ENCODE results near the gene PGM2. TPM values are rescaled to one million over a fixed set of nuclear protein-coding genes. Genes with fewer than 3 reads are reported as not detected.

PGM2 gene
- total and polyA plus RNA-seq, 10 of the 15 experiments (the other 5 are each of a cell fraction or from before 2014, with no cell fraction given): 11.9 to 41.7 (median 37.1) TPM

GRCh38 chr4:37893164-37893563 is 66.7 kb downstream of the PGM2 start:
- peak overlapping the region; percentile 44; the same call in 1 of the 2 replicates for H3K9ac ChIP-seq (ENCODE audit: control insufficient read depth, insufficient read depth, low read length)
- ChIA-PET SMC1A (ENCODE audit: uncharacterized antibody, unreplicated experiment) (interaction anchor here (0.6 to 2.8 kb wide), 10 partner anchors 10 to 210 kb away, joined by 3 to 12 read pairs (median 4); partner anchors contain the start of gene PGM2), CTCF (interaction anchor here (0.6 to 1.9 kb wide), 7 partner anchors 42 to 237 kb away, joined by 3 to 7 read pairs (median 3); no protein-coding TSS in a partner anchor), POLR2A (interaction anchor here (1.1 to 2.5 kb wide), 3 partner anchors 10 to 29 kb away, joined by 3 to 8 read pairs (median 4); no protein-coding TSS in a partner anchor), RAD21 (ENCODE audit: unreplicated experiment) (interaction anchor here (2.2 to 3.8 kb wide), 3 partner anchors 67 to 86 kb away, joined by 8 to 29 read pairs (median 28); partner anchors contain the start of gene PGM2)
- H3K4me1 ChIP-seq (ENCODE audit: control insufficient read depth, insufficient read depth, low read length): peaks cover 18% of the 10 kb centered on the region
- no peaks in the 10 kb centered on the region for H3K27me3 ChIP-seq (replicated peaks in 1 of 2; ENCODE audit: control insufficient read depth in 2 of 2, insufficient read depth in 2 of 2, low read length in 1 of 2)
- no peaks in the 10 kb centered on the region for H3K9me3 ChIP-seq (replicated peaks; ENCODE audit: control insufficient read depth, insufficient read depth, low read length)
- H2AFZ ChIP-seq (ENCODE audit: control insufficient read depth, low read depth, low read length): no peak overlapping the region; the same call in 1 of the 2 replicates
- TF ChIP-seq IRF5 (IDR thresholded peaks at IDR 0.05; ENCODE audit: borderline replicate concordance): no peak
- TF ChIP-seq SRF (IDR thresholded peaks at IDR 0.05; ENCODE audit: low read depth in 2 of 2, low read length in 2 of 2): peak; percentile 51 to 79; a peak in 3 of 4 replicates
- TF ChIP-seq ELK1 (IDR thresholded peaks at IDR 0.05; ENCODE audit: low read depth, low read length): 0 out of 2 replicates have a peak, but pooled peaks have one; percentile 24
- no peaks in the 10 kb centered on the region for H4K20me1 ChIP-seq (ENCODE audit: control insufficient read depth, insufficient read depth)
- peak overlapping the region; percentile 70 for H3K27ac ChIP-seq (ENCODE audit: control insufficient read depth, insufficient read depth)
- intact Hi-C loops (cut with micrococcal nuclease; ENCODE audit: unreplicated experiment): loop anchor here (5.0 to 10.0 kb wide), 4 partner anchors 211 to 1651 kb away; partner anchors contain the start of gene ARAP2
- DNase-seq (ENCODE audit: low read depth, low spot score) (no peak), FAIRE-seq (no peak), ATAC-seq (no peak)
- BruUV-seq (replicated peaks): no TSS peak
- in situ Hi-C loops (cut with MboI): no loop called here
- H3K4me3 ChIP-seq: peak overlapping the region; percentile 59
- 12% methylated on average over 3 of the region's 3 CpGs for WGBS (ENCODE audit: insufficient coverage, insufficient replicate concordance, low lambda C conversion rate, missing lambda C conversion rate)
- H3K4me2 ChIP-seq (ENCODE audit: control insufficient read depth, insufficient read depth): peak overlapping the region; percentile 82
- no peaks in the 10 kb centered on the region; a peak in 1 of 4 replicates for H3K36me3 ChIP-seq (ENCODE audit: control insufficient read depth in 2 of 2, insufficient read depth in 2 of 2, low read length in 1 of 2)
- peaks cover 24% of the 10 kb centered on the region for H3K79me2 ChIP-seq (ENCODE audit: control insufficient read depth, insufficient read depth, low read length)
